Loucy (cell line): ENCODE data around the gene GPR137B.

ENCODE experiments used
- H2AFZ ChIP-seq: fragments of 200-600 bp; sonication (generic); 2 replicates; pipeline ENCODE4 v1.6.0; 2016; ENCODE audit warnings: antibody characterized with exemption, mild to moderate bottlenecking, low read length, moderate library complexity
- H3F3A ChIP-seq: fragments of 200-600 bp; 2 replicates; pipeline ENCODE4 v1.6.0; 2016; ENCODE audit warnings: antibody characterized with exemption, low read depth, mild to moderate bottlenecking
- H3K27me3 ChIP-seq: fragments of 200-600 bp; sonication (generic); 2 replicates; pipeline ENCODE4 v1.6.1; 2014; ENCODE audit warnings: low read length, mild to moderate bottlenecking; ENCODE audit not compliant: insufficient read depth, poor library complexity, severe bottlenecking
- H3K36me3 ChIP-seq: fragments of 200-600 bp; sonication (generic); 2 replicates; pipeline ENCODE4 v1.6.1; 2016; ENCODE audit warnings: low read length; ENCODE audit not compliant: insufficient read depth
- H3K4me1 ChIP-seq: fragments of 200-600 bp; sonication (generic); 2 replicates; pipeline ENCODE4 v1.5.1; 2014; ENCODE audit warnings: low read length, mild to moderate bottlenecking; ENCODE audit not compliant: insufficient read depth, poor library complexity, severe bottlenecking
- H3K4me2 ChIP-seq: fragments of 200-600 bp; sonication (generic); 2 replicates; pipeline ENCODE4 v1.6.0; 2014; ENCODE audit warnings: antibody characterized with exemption, low read length, low read depth, mild to moderate bottlenecking; ENCODE audit not compliant: poor library complexity, severe bottlenecking
- H3K4me3 ChIP-seq: fragments of 200-600 bp; sonication (generic); 2 replicates; pipeline ENCODE4 v1.5.1; 2014; ENCODE audit warnings: low read length, mild to moderate bottlenecking, mixed read lengths; ENCODE audit not compliant: poor library complexity, severe bottlenecking
- H3K79me2 ChIP-seq: fragments of 200-600 bp; sonication (generic); 2 replicates; pipeline ENCODE4 v1.6.1; 2014; ENCODE audit warnings: low read length; ENCODE audit not compliant: insufficient read depth
- H3K9ac ChIP-seq: fragments of 200-600 bp; sonication (generic); 2 replicates; pipeline ENCODE4 v1.6.0; 2014; ENCODE audit warnings: mild to moderate bottlenecking, low read depth, low read length, moderate library complexity; ENCODE audit not compliant: poor library complexity, severe bottlenecking
- H3K9me2 ChIP-seq: fragments of 200-600 bp; sonication (generic); replicated peaks from 2 replicates; pipeline ENCODE4 v1.6.1; 2016; ENCODE audit warnings: low read depth, low read length, mixed read lengths
- H3K9me3 ChIP-seq: fragments of 200-600 bp; sonication (generic); 2 replicates; pipeline ENCODE4 v1.6.1; 2014; ENCODE audit warnings: mild to moderate bottlenecking, antibody characterized with exemption, low read length, low read depth; ENCODE audit not compliant: insufficient read depth
- H4K20me1 ChIP-seq: fragments of 200-600 bp; sonication (generic); 2 replicates; pipeline ENCODE4 v1.6.0; 2014; ENCODE audit warnings: antibody characterized with exemption, low read length, mild to moderate bottlenecking; ENCODE audit not compliant: insufficient read depth, poor library complexity, severe bottlenecking
- EZH2phosphoT487 ChIP-seq: fragments of 200-600 bp; IDR thresholded peaks from 2 replicates; pipeline ENCODE4 v1.6.1; 2018; ENCODE audit warnings: antibody characterized with exemption, mild to moderate bottlenecking, moderate library complexity, borderline replicate concordance
- TF ChIP-seq, protein P1 (sequence below): fragments of 200-600 bp; sonication (generic); conservative IDR thresholded peaks from 2 replicates; pipeline ENCODE4 v1.5.1; 2014; ENCODE audit warnings: mild to moderate bottlenecking, antibody characterized with exemption, low read length

Gene GPR137B

DNA sequence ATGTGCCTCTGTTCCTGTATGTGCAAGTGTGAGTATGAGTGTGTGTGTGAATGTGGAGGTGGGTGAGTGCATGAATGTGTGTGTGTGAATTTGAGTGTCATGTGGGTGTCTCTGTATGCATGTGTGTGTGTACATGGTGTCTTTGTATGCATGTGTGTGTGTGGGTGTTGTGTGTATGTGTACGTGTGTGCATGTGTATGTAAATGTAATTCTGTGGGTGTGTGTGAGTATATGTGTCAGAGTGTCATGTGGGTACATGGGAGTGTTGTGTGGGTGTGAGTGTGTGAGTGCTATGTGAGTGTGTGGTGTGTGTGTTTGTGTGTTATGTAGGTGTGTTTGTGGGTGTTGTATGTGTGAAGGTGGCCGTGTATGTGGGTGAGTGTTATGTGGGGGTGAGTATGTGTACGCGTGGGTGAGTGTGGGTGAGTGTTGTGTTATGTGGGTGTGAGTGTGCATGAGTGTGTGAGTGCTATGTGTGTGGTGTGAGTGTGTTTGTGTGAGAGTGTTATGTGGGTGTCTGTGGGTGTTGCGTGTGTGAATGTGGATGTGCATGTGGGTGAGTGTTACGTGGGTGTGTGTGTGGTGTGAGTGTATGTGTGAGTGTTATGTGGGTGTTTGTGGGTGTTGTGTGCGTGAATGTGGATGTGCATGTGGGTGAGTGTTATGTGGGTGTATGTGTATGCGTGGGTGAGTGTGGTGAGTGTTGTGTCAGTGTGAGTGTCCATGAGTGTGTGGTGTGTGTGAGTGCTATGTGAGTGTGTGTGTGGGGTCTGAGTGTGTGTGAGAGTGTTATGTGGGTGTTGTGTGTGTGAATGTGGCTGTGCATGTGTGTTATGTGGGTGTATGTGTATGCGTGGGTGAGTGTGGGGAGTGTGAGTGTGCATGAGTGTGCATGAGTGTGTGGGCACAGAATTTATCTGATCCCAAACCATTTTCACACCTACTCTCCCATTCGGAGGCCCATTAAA is 40.8 kb upstream of the GPR137B start:
- TF ChIP-seq, protein P1, sequence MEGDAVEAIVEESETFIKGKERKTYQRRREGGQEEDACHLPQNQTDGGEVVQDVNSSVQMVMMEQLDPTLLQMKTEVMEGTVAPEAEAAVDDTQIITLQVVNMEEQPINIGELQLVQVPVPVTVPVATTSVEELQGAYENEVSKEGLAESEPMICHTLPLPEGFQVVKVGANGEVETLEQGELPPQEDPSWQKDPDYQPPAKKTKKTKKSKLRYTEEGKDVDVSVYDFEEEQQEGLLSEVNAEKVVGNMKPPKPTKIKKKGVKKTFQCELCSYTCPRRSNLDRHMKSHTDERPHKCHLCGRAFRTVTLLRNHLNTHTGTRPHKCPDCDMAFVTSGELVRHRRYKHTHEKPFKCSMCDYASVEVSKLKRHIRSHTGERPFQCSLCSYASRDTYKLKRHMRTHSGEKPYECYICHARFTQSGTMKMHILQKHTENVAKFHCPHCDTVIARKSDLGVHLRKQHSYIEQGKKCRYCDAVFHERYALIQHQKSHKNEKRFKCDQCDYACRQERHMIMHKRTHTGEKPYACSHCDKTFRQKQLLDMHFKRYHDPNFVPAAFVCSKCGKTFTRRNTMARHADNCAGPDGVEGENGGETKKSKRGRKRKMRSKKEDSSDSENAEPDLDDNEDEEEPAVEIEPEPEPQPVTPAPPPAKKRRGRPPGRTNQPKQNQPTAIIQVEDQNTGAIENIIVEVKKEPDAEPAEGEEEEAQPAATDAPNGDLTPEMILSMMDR = no peak
- no peak for TF ChIP-seq EZH2phosphoT487

DNA sequence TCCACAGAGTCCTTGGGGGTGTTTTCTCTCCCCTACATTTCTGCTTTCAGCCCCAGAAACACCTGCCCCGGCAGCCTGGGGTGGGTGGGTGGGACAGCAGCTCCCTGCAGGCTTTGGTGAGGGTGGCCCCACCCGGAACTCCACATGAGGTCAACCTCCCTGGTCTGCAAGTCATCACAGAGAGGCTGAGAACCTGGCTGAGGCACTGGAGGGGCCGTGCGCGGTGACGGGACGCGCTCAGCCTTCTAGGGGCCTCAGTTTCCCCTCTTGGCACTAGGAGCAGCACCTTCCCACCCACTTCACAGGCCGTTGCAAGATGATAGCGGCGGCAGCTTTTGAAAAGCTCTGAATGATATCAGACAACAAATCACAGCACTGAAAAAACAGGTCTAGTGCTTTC is 39.7 kb upstream of the GPR137B start:
- Histone ChIP-seq H3K9me2 (no peaks in the 10 kb centered on the region), H3K4me2 (no peak overlapping the region), H3K9me3 (no peaks in the 10 kb centered on the region), H2AFZ (no peak overlapping the region), H3F3A (no peaks in the 10 kb centered on the region), H3K4me1 (no peaks in the 10 kb centered on the region), H4K20me1 (no peaks in the 10 kb centered on the region), H3K9ac (no peak overlapping the region), H3K27me3 (no peaks in the 10 kb centered on the region), H3K36me3 (no peaks in the 10 kb centered on the region), H3K4me3 (no peak overlapping the region), H3K79me2 (no peaks in the 10 kb centered on the region)
- TF ChIP-seq, protein P1 = no peak
- TF ChIP-seq EZH2phosphoT487 = no peak

More for the DNA sequence above, 40.8 kb upstream of the GPR137B start:
- no peaks in the 10 kb centered on the region for H3K36me3 ChIP-seq
- no peaks in the 10 kb centered on the region for H3K79me2 ChIP-seq
- no peaks in the 10 kb centered on the region for H3K27me3 ChIP-seq
- no peaks in the 10 kb centered on the region for H3K4me1 ChIP-seq
- H3K9ac ChIP-seq = no peak overlapping the region
- H4K20me1 ChIP-seq = no peaks in the 10 kb centered on the region
- H3K9me2 ChIP-seq = no peaks in the 10 kb centered on the region
- H3K4me3 ChIP-seq = no peak overlapping the region
- H3F3A ChIP-seq = no peaks in the 10 kb centered on the region
- no peak overlapping the region for H3K4me2 ChIP-seq
- peaks cover 4% of the 10 kb centered on the region; the same call in 1 of the 2 replicates for H3K9me3 ChIP-seq
- H2AFZ ChIP-seq = no peak overlapping the region

DNA sequence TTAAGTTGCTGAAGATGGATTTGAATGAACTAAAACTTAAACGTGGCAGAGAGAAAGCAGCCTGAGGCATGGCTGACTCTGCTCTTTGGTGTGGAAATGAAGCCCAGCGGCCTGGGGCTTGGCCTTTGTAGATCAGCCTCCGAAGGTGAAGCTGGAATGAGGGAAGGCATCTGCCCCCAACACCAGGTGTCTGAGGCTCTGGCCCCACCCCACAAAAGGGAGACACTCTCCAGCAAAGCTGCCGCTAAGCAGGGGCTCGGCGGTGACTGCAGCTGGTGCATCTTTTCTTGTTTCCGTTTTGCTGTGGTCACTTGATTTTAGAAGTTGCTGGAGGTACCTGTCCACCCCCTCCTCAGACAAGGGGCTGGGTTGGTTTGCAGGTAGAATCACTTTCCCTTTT is 39.3 kb upstream of the GPR137B start:
- no peak overlapping the region for H2AFZ ChIP-seq
- no peak for TF ChIP-seq EZH2phosphoT487
- TF ChIP-seq, protein P1 = no peak

More for the DNA sequence above, 39.3 kb upstream of the GPR137B start:
- H3F3A ChIP-seq = no peaks in the 10 kb centered on the region
- H3K4me1 ChIP-seq = no peaks in the 10 kb centered on the region
- no peaks in the 10 kb centered on the region for H3K9me3 ChIP-seq
- no peaks in the 10 kb centered on the region for H3K36me3 ChIP-seq
- H3K9ac ChIP-seq = no peak overlapping the region
- no peaks in the 10 kb centered on the region for H4K20me1 ChIP-seq
- H3K27me3 ChIP-seq = no peaks in the 10 kb centered on the region
- no peaks in the 10 kb centered on the region for H3K9me2 ChIP-seq
- no peak overlapping the region for H3K4me2 ChIP-seq
- H3K79me2 ChIP-seq = no peaks in the 10 kb centered on the region
- no peak overlapping the region for H3K4me3 ChIP-seq
